Kidney (tissue), 14 donors: ENCODE data around the gene USP25. TPM values are rescaled to one million over a fixed set of nuclear protein-coding genes. Genes with fewer than 3 reads are reported as not detected.

Experiments
- DNase-seq, 5 donors: peaks; one replicate each; pipeline ENCODE4 v3.0.0-alpha.2; 2013 to 2020
- FAIRE-seq: peaks from 2 replicates; lab custom pipeline; 2012; peaks lifted over from hg19 to GRCh38; lab: Jason Lieb, UNC
- H3K27ac ChIP-seq, 2 donors: one replicate each; pipeline ENCODE4 v1.7.0; 2013; ENCODE audit warnings: low read depth in 2 of 2, low read length in 2 of 2, inconsistent platforms in 1 of 2
- H3K27me3 ChIP-seq: one replicate; pipeline ENCODE4 v1.7.1; 2013; ENCODE audit warnings: low read length, inconsistent platforms; ENCODE audit not compliant: control insufficient read depth, insufficient read depth
- H3K36me3 ChIP-seq, 3 donors: one replicate each; pipeline versions ENCODE4 v1.7.0 to v1.7.1; 2013; ENCODE audit warnings: low read length in 3 of 3, control low read depth in 1 of 3, inconsistent platforms in 1 of 3; ENCODE audit not compliant: insufficient read depth in 3 of 3, control insufficient read depth in 2 of 3
- H3K4me1 ChIP-seq, 3 donors: one replicate each; pipeline versions ENCODE4 v1.7.0 to v1.7.1; 2013; ENCODE audit warnings: low read length in 3 of 3, inconsistent platforms in 1 of 3, low read depth in 1 of 3; ENCODE audit not compliant: control insufficient read depth in 2 of 3, insufficient read depth in 2 of 3
- H3K4me3 ChIP-seq, 3 donors: one replicate each; pipeline versions ENCODE4 v1.7.0 to v1.8.1; 2013; ENCODE audit warnings: low read length in 3 of 3, control low read depth in 1 of 3, inconsistent platforms in 1 of 3
- H3K9ac ChIP-seq, 3 donors: one replicate each; pipeline versions ENCODE4 v1.7.0 to v1.7.1; 2013; ENCODE audit warnings: low read length in 3 of 3, control low read depth in 1 of 3, inconsistent platforms in 1 of 3
- H3K9me3 ChIP-seq, 3 donors: one replicate each; pipeline versions ENCODE4 v1.7.0 to v1.7.1; 2013; ENCODE audit warnings: low read length in 3 of 3, control low read depth in 1 of 3, inconsistent platforms in 1 of 3; ENCODE audit not compliant: control insufficient read depth in 2 of 3, insufficient read depth in 1 of 3
- intact Hi-C: fragments of 100-400 bp; cut with DNase I; formaldehyde crosslinking; loops from one replicate; pipeline ENCODE4 v1.11.1; 2022
- polyA plus RNA-seq: library from polyadenylated mRNA; stranded (reverse); fragments of 350-450 nt; fragmentation: Illumina TruSeq; extraction: RNeasy Lipid Tissue Mini Kit (QIAGEN cat#74804); gene quantifications from one replicate; pipeline ENCODE4 v1.2.3, GENCODE V29; 2014; ENCODE audit warnings: low read depth, low replicate concordance; ENCODE audit not compliant: insufficient read depth
- total RNA-seq: library from RNA; stranded (reverse); fragmentation: NEBNext Ultra II Directional; extraction: Animal tissue kit (Norgen Biotek cat#: 25700); gene quantifications from one replicate; pipeline ENCODE4 v1.2.1, GENCODE V29; 2021
- TF ChIP-seq, protein P1 (sequence below): IDR thresholded peaks from 3 replicates; pipeline ENCODE4 v1.5.1; 2012; ENCODE audit warnings: mild to moderate bottlenecking, moderate library complexity, borderline replicate concordance; ENCODE audit not compliant: insufficient read depth; ENCODE audit errors: extremely low read depth
- donor health status: control.
- donor health status: control.
- donor health status: control.
- donor health status: control.
- donor health status: control.
- donor health status: DM: yes; HTN: yes; CAD: no.
- donor health status: Normal renal cell carcinoma (clear cell type).

USP25 gene
- total and polyA plus RNA-seq, 2 donors from 2014 or later = 14.0 to 51.6 TPM

DNA sequence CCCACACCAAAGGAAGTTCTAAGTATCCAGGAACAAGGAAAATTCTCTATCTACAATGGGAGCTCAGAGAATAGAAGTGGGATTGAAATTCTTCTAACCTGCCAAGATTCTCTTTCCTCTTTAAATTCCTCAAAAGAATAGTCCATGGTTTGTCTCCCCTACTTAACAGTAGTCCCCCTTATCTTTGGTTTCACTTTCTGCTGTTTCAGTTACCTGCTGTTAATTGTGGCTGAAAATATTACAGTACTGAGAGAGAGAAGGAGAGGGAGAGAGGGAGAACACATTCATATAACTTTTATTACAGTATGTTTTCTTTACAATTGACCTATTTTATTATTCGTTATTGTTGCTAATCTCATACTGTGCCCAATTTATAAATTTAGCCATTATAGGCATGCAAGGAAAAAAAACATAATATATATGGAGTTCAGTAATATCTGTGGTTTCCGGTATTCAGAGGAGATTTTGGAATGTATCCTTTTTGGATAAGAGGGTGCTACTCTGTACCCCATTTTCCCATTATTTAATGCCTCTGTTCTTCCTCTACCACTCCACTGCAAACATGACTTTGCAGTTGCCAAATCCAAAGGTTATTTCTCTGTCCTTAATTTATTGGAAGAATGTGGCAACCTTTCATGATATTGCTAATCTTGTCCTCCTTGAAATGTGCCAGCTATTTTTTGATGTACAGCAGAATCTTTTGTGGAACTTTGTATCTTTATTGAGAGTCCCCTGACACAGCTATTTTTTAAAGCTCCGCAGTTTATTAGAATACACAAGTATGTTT lies 68.0 kb downstream of the USP25 start:
- Histone ChIP-seq H3K9ac (no peak overlapping the region), H3K4me3 (no peak overlapping the region), H3K4me1 (peaks cover 0 to 9% (median 0%) of the 10 kb centered on the region in 3 donors), H3K27me3 (no peaks in the 10 kb centered on the region), H3K9me3 (no peaks in the 10 kb centered on the region), H3K36me3 (no peaks in the 10 kb centered on the region), H3K27ac (no peak overlapping the region)
- DNase-seq (no peak), FAIRE-seq (no peak)
- intact Hi-C loops = no loop called here
- TF ChIP-seq, protein P1, sequence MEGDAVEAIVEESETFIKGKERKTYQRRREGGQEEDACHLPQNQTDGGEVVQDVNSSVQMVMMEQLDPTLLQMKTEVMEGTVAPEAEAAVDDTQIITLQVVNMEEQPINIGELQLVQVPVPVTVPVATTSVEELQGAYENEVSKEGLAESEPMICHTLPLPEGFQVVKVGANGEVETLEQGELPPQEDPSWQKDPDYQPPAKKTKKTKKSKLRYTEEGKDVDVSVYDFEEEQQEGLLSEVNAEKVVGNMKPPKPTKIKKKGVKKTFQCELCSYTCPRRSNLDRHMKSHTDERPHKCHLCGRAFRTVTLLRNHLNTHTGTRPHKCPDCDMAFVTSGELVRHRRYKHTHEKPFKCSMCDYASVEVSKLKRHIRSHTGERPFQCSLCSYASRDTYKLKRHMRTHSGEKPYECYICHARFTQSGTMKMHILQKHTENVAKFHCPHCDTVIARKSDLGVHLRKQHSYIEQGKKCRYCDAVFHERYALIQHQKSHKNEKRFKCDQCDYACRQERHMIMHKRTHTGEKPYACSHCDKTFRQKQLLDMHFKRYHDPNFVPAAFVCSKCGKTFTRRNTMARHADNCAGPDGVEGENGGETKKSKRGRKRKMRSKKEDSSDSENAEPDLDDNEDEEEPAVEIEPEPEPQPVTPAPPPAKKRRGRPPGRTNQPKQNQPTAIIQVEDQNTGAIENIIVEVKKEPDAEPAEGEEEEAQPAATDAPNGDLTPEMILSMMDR = no peak

DNA sequence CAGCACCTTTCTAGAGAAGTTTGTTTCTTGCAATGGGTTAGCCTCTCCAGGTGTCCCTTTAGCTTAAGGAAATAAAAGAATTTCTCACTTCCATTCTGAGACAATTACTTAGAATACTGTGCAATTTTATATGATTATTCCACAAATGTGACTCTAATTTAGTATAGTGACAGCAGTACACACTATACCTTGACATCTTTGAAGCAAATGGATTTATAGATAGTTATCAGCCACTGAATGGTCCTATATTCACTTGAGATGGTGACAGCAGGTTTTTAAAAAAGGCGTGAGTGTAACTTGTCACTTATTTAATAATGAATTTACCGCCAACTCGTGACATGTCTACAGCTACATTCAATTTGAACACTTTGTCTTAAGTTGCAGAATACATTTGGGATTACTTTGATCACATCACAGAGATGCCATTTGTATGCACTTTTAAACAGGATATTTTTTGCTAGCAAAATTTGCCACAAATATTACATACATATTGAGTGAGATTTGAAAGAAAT lies 71.6 kb downstream of the USP25 start:
- Histone ChIP-seq H3K4me3 (no peak overlapping the region), H3K27me3 (no peaks in the 10 kb centered on the region), H3K36me3 (no peaks in the 10 kb centered on the region), H3K9me3 (no peaks in the 10 kb centered on the region), H3K27ac (no peak overlapping the region), H3K9ac (no peak overlapping the region), H3K4me1 (peaks cover 0 to 9% (median 0%) of the 10 kb centered on the region in 3 donors)
- DNase-seq (no peak), FAIRE-seq (no peak)
- intact Hi-C loops = no loop called here
- TF ChIP-seq, protein P1 = no peak

DNA sequence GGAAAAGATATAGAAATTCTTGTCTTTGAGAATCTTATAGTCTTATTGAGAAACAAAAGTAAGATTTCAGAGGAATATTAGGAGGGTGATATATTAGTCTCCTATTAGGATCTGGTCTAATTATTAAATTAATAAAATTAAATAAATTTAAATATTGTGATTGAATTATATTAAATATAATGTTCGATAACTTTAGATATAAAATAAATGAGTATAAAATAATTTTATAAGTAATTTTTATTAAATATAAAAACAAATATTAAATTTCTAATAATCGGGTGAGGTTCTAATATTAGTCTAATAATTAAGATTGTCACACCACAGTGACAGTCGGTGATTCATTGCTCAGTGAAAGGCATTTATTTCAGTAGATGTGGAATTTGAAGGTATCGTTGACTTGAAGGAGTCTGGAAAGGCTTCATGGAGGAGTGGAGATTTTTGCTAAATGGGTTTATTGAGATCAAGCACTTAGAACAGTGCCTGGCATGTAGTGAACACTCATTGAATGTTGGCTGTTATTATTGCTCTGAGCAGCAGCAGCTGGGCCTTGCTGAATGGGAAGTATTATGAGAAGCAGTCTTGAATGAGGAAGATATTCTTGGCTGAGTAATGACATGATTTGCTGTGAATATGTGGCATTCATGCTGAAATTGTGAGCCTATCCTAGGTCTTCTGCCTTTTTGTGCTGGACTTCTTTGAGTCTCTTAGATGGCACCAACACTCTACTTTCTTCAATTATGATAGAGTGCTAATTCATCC lies 74.6 kb downstream of the USP25 start:
- no peaks in the 10 kb centered on the region for H3K27me3 ChIP-seq
- no peaks in the 10 kb centered on the region for H3K4me1 ChIP-seq
- H3K36me3 ChIP-seq = no peaks in the 10 kb centered on the region
- intact Hi-C loops = no loop called here
- no peak overlapping the region for H3K4me3 ChIP-seq
- H3K9ac ChIP-seq = no peak overlapping the region
- no peaks in the 10 kb centered on the region for H3K9me3 ChIP-seq
- TF ChIP-seq, protein P1 = no peak
- FAIRE-seq (peak; percentile 73), DNase-seq (no peak)
- H3K27ac ChIP-seq = no peak overlapping the region
